T-helper 1 cell treated with Interleukin-12 subunit alpha and Interleukin-12 subunit beta and Interleukin-4 antibody, amounts not matched to agents 30 ng/mL and 1 ng/mL, for 36 hours (primary cell): ENCODE data around the gene PATJ. TPM values are rescaled to one million over a fixed set of nuclear protein-coding genes. Genes with fewer than 3 reads are reported as not detected.
"Not testable (repeated sequence)": the region's sequence is repeated elsewhere in the genome, so short reads cannot be mapped to it uniquely, and the experiment has no call there.

Experiments used
- intact Hi-C: fragments of 100-400 bp; cut with micrococcal nuclease; formaldehyde crosslinking; loops from one replicate; pipeline ENCODE4 v1.15.1; 2024
- total RNA-seq: library from RNA; stranded (reverse); gene quantifications from 2 replicates; pipeline ENCODE4 v1.2.3, GENCODE V29; 2022

PATJ gene
- total RNA-seq, 1 donor from 2014 or later, result 19.4 TPM

- intact Hi-C loops, result not testable (repeated sequence)
Observed at GRCh38 chr1:61879887-61880474, 137.7 kb downstream of the PATJ start.

- intact Hi-C loops, result no loop called here
Observed at GRCh38 chr1:61887076-61887867, 145.0 kb downstream of the PATJ start.

- intact Hi-C loops, result no loop called here
Observed at GRCh38 chr1:61887931-61888564, 145.8 kb downstream of the PATJ start.

- intact Hi-C loops, result no loop called here
Observed at GRCh38 chr1:61888808-61889207, 146.5 kb downstream of the PATJ start.

GRCh38 chr1:61890435-61890834 lies 148.2 kb downstream of the PATJ start:
- intact Hi-C loops, result not testable (repeated sequence)

- intact Hi-C loops, result no loop called here
Observed at GRCh38 chr1:61892977-61893376, 150.7 kb downstream of the PATJ start.

GRCh38 chr1:61894296-61894695 lies 152.0 kb downstream of the PATJ start:
- intact Hi-C loops, result not testable (repeated sequence)

GRCh38 chr1:61895175-61895574 lies 152.9 kb downstream of the PATJ start:
- intact Hi-C loops, result no loop called here

- intact Hi-C loops, result no loop called here
Observed at GRCh38 chr1:61898658-61899057, 156.4 kb downstream of the PATJ start.

GRCh38 chr1:61904354-61904753 lies 162.1 kb downstream of the PATJ start:
- intact Hi-C loops, result no loop called here

- intact Hi-C loops, result no loop called here
Observed at GRCh38 chr1:61907102-61907501, 164.8 kb downstream of the PATJ start.

GRCh38 chr1:61910035-61910434 lies 167.8 kb downstream of the PATJ start:
- intact Hi-C loops, result no loop called here

GRCh38 chr1:61914823-61915482 lies 172.7 kb downstream of the PATJ start:
- intact Hi-C loops, result no loop called here

- intact Hi-C loops, result no loop called here
Observed at GRCh38 chr1:61921435-61921834, 179.2 kb downstream of the PATJ start.

- intact Hi-C loops, result no loop called here
Observed at GRCh38 chr1:61922950-61923480, 180.7 kb downstream of the PATJ start.

- intact Hi-C loops, result no loop called here
Observed at GRCh38 chr1:61925591-61926298, 183.5 kb downstream of the PATJ start.

- intact Hi-C loops, result no loop called here
Observed at GRCh38 chr1:61926597-61926996, 184.3 kb downstream of the PATJ start.

GRCh38 chr1:61930116-61930645 lies 187.9 kb downstream of the PATJ start:
- intact Hi-C loops, result no loop called here

GRCh38 chr1:61931587-61932279 lies 189.5 kb downstream of the PATJ start:
- intact Hi-C loops, result no loop called here

GRCh38 chr1:61935516-61935915 lies 193.2 kb downstream of the PATJ start:
- intact Hi-C loops, result no loop called here
